ENCODE measurements around the gene PJA2. TPM values are rescaled to one million over a fixed set of nuclear protein-coding genes. Genes with fewer than 3 reads are reported as not detected.

PJA2 gene
- total RNA-seq, 2 donors from 2014 or later: 55.9 to 102 TPM

GRCh38 chr5:109327570-109327969 is 82.2 kb downstream of the PJA2 start:
- intact Hi-C loops (cut with DNase I): no loop called here
- no peaks in the 10 kb centered on the region for H3K36me3 ChIP-seq
- no peak overlapping the region for H3K27ac ChIP-seq
- no peaks in the 10 kb centered on the region for H3K27me3 ChIP-seq
- DNase-seq: no peak
- H3K4me1 ChIP-seq: no peaks in the 10 kb centered on the region
- no peaks in the 10 kb centered on the region for H3K9me3 ChIP-seq
- TF ChIP-seq CTCF (IDR thresholded peaks at IDR 0.05): no peak
- no peak overlapping the region for H3K9ac ChIP-seq (ENCODE audit: low read depth in 2 of 2, low read length in 2 of 2)
- no peak overlapping the region for H3K4me3 ChIP-seq

- Histone ChIP-seq H3K27me3 (no peaks in the 10 kb centered on the region), H3K9me3 (no peaks in the 10 kb centered on the region), H3K9ac (ENCODE audit: low read depth in 2 of 2, low read length in 2 of 2) (no peak overlapping the region), H3K36me3 (no peaks in the 10 kb centered on the region), H3K4me3 (no peak overlapping the region), H3K4me1 (no peaks in the 10 kb centered on the region), H3K27ac (no peak overlapping the region)
- DNase-seq: no peak
- intact Hi-C loops (cut with DNase I): no loop called here
- no peak for TF ChIP-seq CTCF (IDR thresholded peaks at IDR 0.05)
Measured at GRCh38 chr5:109326919-109327318, 82.9 kb downstream of the PJA2 start.

GRCh38 chr5:109325456-109325855 is 84.3 kb downstream of the PJA2 start:
- H3K27ac ChIP-seq: no peak overlapping the region
- no peaks in the 10 kb centered on the region for H3K9me3 ChIP-seq
- TF ChIP-seq CTCF (IDR thresholded peaks at IDR 0.05): no peak
- no peaks in the 10 kb centered on the region for H3K4me1 ChIP-seq
- no peaks in the 10 kb centered on the region for H3K27me3 ChIP-seq
- no peaks in the 10 kb centered on the region for H3K36me3 ChIP-seq
- H3K9ac ChIP-seq (ENCODE audit: low read depth in 2 of 2, low read length in 2 of 2): no peak overlapping the region
- no peak overlapping the region for H3K4me3 ChIP-seq
- intact Hi-C loops (cut with DNase I): no loop called here
- no peak for DNase-seq

GRCh38 chr5:109324931-109325330 is 84.8 kb downstream of the PJA2 start:
- DNase-seq: no peak
- no peak overlapping the region for H3K4me3 ChIP-seq
- no peak overlapping the region for H3K9ac ChIP-seq (ENCODE audit: low read depth in 2 of 2, low read length in 2 of 2)
- H3K9me3 ChIP-seq: no peaks in the 10 kb centered on the region
- no peaks in the 10 kb centered on the region for H3K27me3 ChIP-seq
- no peaks in the 10 kb centered on the region for H3K36me3 ChIP-seq
- TF ChIP-seq CTCF (IDR thresholded peaks at IDR 0.05): no peak
- intact Hi-C loops (cut with DNase I): no loop called here
- H3K27ac ChIP-seq: no peak overlapping the region
- H3K4me1 ChIP-seq: no peaks in the 10 kb centered on the region

- DNase-seq: no peak
- H3K4me3 ChIP-seq: no peak overlapping the region
- no peak overlapping the region for H3K27ac ChIP-seq
- intact Hi-C loops (cut with DNase I): no loop called here
- H3K36me3 ChIP-seq: no peaks in the 10 kb centered on the region
- no peaks in the 10 kb centered on the region for H3K27me3 ChIP-seq
- TF ChIP-seq CTCF (IDR thresholded peaks at IDR 0.05): no peak
- H3K4me1 ChIP-seq: no peaks in the 10 kb centered on the region
- H3K9ac ChIP-seq (ENCODE audit: low read depth in 2 of 2, low read length in 2 of 2): no peak overlapping the region
- no peaks in the 10 kb centered on the region for H3K9me3 ChIP-seq
Measured at GRCh38 chr5:109324351-109324750, 85.4 kb downstream of the PJA2 start.

GRCh38 chr5:109322694-109323093 is 87.1 kb downstream of the PJA2 start:
- no peaks in the 10 kb centered on the region for H3K36me3 ChIP-seq
- no peak for TF ChIP-seq CTCF (IDR thresholded peaks at IDR 0.05)
- no peak for DNase-seq
- H3K27me3 ChIP-seq: no peaks in the 10 kb centered on the region
- no peak overlapping the region for H3K4me3 ChIP-seq
- H3K9ac ChIP-seq (ENCODE audit: low read depth in 2 of 2, low read length in 2 of 2): no peak overlapping the region
- H3K27ac ChIP-seq: no peak overlapping the region
- H3K4me1 ChIP-seq: no peaks in the 10 kb centered on the region
- no peaks in the 10 kb centered on the region for H3K9me3 ChIP-seq
- intact Hi-C loops (cut with DNase I): no loop called here
